Measurements from ENCODE around the gene AGRN. TPM values are rescaled to one million over a fixed set of nuclear protein-coding genes. Genes with fewer than 3 reads are reported as not detected.

AGRN gene
- total RNA-seq: 104 and 155 TPM in 2 replicates

GRCh38 chr1:1020000-1020404 is at the start of gene AGRN:
AGRN (plus strand) TSS chr1:1020120; CDS start chr1:1020173, 53 bp downstream.

GRCh38 chr1:981955-982558 is 37.9 kb upstream of the AGRN start, which contains the start of gene PERM1:
PERM1 (minus strand) TSS chr1:982093; CDS start chr1:981029, 1,064 bp downstream.

GRCh38 chr1:999725-1000356 is 20.1 kb upstream of the AGRN start, which contains the start of gene HES4:
HES4 (minus strand) TSS chr1:1000097; CDS start chr1:999973, 124 bp downstream.

GRCh38 chr1:1013105-1013921 is 6.6 kb upstream of the AGRN start, which contains the start of gene ISG15:
ISG15 (plus strand) TSS chr1:1013497; CDS start chr1:1013574, 77 bp downstream.

GRCh38 chr1:1073743-1074587 is 54.0 kb downstream of the AGRN start, which contains the start of gene RNF223:
RNF223 (minus strand) TSS chr1:1074306; CDS start chr1:1072566, 1,740 bp downstream.

Small RNAs within 50 kb of the gene (small RNA-seq; reads per million reads assigned to genes)
- gene AL645608.3 (ENCODE audit: low replicate concordance): not detected

Other genes starting within 250 kb of the AGRN start
- 1.1 and 2.9 TPM in 2 replicates for gene SAMD11, start 96.2 kb upstream of the AGRN start, total RNA-seq
- 72.9 and 162 TPM in 2 replicates for gene NOC2L, start 60.9 kb upstream of the AGRN start, total RNA-seq
- gene KLHL17, start 59.5 kb upstream of the AGRN start, total RNA-seq: 10.1 and 22.9 TPM in 2 replicates
- gene PLEKHN1, start 53.6 kb upstream of the AGRN start, total RNA-seq: 0.66 and 4.9 TPM in 2 replicates
- not detected in 2 replicates for gene PERM1, start 38.0 kb upstream of the AGRN start, total RNA-seq
- gene HES4, start 20.0 kb upstream of the AGRN start, total RNA-seq: 4.2 and 16.8 TPM in 2 replicates
- 106 and 138 TPM in 2 replicates for gene ISG15, start 6.6 kb upstream of the AGRN start, total RNA-seq
- gene RNF223, start 54.2 kb downstream of the AGRN start, total RNA-seq: not detected in 2 replicates
- gene C1orf159, start 96.0 kb downstream of the AGRN start, total RNA-seq: 9.0 and 24.8 TPM in 2 replicates
- not detected in 2 replicates for gene TTLL10, start 153.8 kb downstream of the AGRN start, total RNA-seq
- not detected in 2 replicates for gene TNFRSF18, start 186.5 kb downstream of the AGRN start, total RNA-seq
- gene TNFRSF4, start 194.0 kb downstream of the AGRN start, total RNA-seq: not detected in 2 replicates
- 104 and 223 TPM in 2 replicates for gene SDF4, start 211.9 kb downstream of the AGRN start, total RNA-seq
- gene B3GALT6, start 212.1 kb downstream of the AGRN start, total RNA-seq: 34.4 and 38.5 TPM in 2 replicates
- 0.44 and 1.3 TPM in 2 replicates for gene C1QTNF12, start 226.6 kb downstream of the AGRN start, total RNA-seq